GM12801 (cell line): ENCODE data around the gene PDK3.

Experiments
- TF ChIP-seq, protein P1 (sequence below): IDR thresholded peaks from one replicate; pipeline ENCODE4 v1.5.1; 2011; ENCODE audit warnings: control low read depth; ENCODE audit not compliant: insufficient read length; ENCODE audit errors: extremely low read depth

Gene PDK3

GRCh38 chrX:24577091-24577490 is 112.0 kb downstream of the PDK3 start:
- TF ChIP-seq, protein P1, sequence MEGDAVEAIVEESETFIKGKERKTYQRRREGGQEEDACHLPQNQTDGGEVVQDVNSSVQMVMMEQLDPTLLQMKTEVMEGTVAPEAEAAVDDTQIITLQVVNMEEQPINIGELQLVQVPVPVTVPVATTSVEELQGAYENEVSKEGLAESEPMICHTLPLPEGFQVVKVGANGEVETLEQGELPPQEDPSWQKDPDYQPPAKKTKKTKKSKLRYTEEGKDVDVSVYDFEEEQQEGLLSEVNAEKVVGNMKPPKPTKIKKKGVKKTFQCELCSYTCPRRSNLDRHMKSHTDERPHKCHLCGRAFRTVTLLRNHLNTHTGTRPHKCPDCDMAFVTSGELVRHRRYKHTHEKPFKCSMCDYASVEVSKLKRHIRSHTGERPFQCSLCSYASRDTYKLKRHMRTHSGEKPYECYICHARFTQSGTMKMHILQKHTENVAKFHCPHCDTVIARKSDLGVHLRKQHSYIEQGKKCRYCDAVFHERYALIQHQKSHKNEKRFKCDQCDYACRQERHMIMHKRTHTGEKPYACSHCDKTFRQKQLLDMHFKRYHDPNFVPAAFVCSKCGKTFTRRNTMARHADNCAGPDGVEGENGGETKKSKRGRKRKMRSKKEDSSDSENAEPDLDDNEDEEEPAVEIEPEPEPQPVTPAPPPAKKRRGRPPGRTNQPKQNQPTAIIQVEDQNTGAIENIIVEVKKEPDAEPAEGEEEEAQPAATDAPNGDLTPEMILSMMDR: no peak
